OCI-M1 (cell line): ENCODE results near the gene TRIM60.
A peak's percentile ranks its signal among the peaks of the same experiment; 100 is the strongest.
"Not testable (repeated sequence)": the region's sequence is repeated elsewhere in the genome, so short reads cannot be mapped to it uniquely, and the experiment has no call there.

Experiments
- DNase-seq: peaks from one replicate; lab custom pipeline; 2025; lab: John Stamatoyannopoulos, UW

The TRIM60 gene

DNA sequence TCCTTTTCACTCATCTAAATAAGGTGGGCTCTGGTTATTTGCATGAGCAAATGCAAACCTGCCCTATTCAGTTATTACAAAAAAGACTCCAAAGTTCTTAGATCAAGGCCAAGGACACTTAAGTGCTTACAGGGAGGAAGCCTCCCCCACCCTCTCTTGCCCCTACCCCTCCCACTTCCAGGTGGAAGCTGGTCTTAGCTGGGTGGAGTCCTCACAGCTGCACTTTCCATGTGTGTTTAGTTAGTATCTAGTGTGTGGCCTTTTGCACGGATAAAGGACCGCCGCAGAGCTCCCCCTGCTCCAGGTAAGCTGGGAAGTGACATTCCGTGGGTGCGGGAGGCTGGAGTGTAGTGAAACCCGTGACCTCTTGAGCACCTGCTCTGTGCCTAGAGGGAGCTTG is 21.8 kb downstream of the TRIM60 start, which contains the start of gene TRIM75:
TSS of gene TRIM75 (plus strand) at position 222 of the 400 bp plus-strand sequence. CDS start 5,282 bp downstream, outside the sequence.
- DNase-seq = no peak

DNA sequence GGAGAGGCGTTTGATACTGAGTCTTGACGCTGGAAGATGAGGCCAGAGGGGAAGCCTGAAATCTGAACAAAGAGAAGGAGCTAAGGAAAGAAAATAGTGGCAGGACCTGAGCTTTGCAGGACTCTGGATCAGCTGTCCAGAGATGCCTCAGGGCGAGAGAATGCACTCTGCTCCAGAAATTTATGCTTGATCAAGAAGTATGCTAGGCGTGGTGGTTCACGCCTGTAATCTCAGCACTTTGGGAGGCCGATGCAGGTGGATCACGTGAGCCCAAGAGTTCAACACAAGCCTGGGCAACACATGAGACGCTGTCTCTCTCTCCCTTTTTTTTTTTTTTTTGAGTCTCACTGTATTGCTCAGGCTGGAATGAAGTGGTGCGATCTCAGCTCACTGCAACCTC is 23.8 kb downstream of the TRIM60 start:
- no peak for DNase-seq

DNA sequence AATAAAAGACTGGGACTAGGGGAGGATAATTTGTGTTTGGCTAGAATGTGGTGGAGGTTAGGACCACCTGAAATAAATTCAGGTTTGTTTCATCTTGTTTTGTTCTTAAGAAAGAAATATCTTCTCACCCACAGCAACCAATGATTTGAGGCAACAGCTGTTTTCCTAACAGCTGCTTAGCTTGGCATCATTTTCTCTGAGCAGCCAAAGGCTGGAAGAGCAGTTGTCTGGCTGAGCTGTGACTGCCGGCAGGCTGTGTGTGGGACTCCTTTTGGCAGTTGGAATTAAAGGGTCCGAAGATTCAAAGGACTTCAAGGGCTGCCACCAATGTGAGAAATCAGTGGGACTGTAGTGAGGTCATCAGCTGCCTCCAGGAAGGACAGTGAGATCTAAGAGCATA is 26.9 kb downstream of the TRIM60 start:
- DNase-seq = no peak

DNA sequence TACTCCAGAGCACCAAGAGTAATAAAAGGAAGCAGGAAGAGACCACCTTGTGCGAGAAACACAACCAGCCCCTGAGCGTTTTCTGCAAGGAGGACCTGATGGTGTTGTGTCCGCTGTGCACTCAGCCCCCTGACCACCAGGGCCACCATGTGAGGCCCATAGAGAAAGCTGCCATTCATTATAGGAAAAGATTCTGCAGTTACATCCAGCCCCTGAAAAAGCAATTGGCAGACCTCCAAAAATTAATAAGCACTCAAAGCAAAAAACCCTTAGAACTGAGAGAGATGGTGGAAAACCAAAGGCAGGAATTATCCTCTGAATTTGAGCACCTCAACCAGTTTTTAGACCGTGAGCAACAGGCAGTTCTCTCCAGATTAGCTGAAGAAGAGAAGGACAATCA is 27.6 kb downstream of the TRIM60 start:
- DNase-seq = no peak

DNA sequence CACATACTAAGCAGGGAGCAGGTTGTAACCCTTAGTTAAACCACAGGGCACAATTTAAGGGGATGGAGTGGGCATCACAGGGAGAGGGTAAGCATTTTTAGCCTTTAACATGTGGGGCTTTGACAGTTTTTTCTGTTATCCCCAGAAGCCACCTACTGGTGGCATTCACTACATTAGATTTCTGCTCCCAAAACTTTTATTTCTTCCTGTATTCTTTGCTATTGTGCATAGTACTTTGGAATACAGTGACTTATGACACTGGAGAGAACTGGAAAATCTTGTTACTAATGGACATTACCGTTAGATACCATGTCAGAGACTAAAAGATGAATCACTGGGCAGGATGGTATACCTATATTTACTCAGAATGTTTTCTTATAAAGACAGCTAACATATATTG is 29.1 kb downstream of the TRIM60 start:
- DNase-seq = peak; percentile 11

DNA sequence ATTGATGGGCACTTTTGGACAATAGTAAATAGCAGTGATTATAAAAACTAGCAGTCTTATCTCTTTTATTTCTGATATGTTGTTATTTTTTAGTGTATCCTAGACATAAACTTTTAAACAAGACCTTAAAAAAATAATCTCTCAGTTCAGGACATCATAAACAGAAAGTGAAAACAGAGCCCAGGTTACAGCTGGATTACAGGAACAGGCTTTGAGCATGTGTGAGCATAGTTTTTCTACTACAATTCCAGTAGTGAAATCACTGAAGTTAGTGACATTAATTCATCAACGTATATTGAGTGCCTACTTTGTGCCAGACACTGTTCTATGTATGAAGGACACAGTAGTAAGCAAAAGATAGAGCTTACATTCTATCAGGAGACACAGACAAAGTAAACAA is 38.8 kb downstream of the TRIM60 start:
- DNase-seq = no peak

DNA sequence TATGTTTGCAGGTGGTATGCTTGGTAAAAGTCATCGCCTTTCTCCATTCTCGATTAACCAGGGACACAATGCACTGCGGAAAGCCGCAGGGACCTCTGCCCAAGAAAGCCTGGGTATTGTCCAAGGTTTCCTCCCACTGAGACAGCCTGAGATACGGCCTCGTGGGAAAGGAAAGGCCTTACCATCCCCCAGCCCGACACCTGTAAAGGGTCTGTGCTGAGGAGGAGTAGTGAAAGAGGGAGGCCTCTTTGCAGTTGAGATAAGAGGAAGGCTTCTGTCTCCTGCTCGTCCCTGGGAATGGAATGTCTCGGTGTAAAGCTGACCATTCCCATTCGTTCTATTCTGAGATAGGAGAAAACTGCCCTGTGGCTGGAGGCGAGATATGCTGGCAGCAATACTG is 41.5 kb downstream of the TRIM60 start:
- DNase-seq = not testable (repeated sequence)

DNA sequence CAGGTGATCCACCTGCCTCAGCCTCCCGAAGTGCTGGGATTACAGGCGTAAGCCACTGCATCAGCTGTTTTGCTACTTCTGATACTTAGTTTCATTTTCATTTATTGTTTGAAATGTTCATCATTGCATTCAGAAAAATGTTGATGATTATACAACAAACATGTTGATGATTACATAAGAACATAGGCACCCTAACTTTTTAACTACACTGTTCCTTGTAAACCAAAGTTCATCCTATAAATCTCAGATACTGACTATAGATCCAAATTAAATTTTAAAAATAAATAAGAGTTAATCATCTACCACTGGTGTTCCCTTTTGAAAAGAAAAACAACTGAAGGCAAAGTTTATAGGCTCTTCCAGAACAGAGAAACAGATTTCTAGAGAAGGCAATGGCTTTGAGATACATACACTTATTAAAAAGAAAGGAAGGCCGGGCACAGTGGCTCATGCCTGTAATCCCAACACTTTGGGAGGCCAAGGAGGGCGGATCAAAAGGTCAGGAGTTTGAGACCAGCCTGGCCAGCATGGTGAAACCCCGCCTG is 45.3 kb downstream of the TRIM60 start:
- DNase-seq = no peak

DNA sequence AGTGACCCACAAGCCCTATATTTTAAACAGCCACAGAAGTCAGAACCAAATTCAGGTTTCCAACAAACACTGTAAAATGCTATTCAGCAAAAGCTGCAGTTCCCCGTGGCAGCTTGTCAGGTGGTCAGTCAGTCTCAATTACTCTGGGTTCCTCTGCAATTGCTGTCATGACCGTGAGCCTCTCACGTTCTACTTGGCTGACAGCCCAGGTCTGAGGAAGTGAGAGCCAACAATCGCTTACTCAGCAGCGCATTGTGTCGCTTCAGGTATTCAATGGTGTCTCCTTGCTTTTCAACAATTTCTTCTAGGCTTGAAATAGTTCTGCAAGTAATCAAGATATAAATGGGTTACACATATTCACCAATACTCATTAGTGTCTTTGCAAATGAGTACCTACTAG is 47.7 kb downstream of the TRIM60 start:
- DNase-seq = no peak

DNA sequence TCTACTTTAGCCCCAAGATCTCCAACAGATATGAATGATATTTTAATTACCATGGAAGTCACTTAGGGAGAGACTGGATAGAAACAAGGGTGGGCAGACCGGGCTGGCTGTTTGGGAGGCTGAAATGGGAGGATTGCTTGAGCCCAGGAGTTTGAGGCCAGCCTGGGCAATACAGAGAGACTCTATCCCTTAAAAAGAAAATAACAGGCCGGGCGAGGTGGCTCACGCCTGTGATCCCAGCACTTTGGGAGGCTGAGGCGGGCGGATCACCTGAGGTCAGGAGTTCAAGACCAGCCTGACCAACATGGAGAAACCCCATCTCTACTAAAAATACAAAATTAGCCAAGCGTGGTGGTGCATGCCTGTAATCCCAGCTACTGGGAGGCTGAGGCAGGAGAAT is 53.0 kb downstream of the TRIM60 start:
- not testable (repeated sequence) for DNase-seq

DNA sequence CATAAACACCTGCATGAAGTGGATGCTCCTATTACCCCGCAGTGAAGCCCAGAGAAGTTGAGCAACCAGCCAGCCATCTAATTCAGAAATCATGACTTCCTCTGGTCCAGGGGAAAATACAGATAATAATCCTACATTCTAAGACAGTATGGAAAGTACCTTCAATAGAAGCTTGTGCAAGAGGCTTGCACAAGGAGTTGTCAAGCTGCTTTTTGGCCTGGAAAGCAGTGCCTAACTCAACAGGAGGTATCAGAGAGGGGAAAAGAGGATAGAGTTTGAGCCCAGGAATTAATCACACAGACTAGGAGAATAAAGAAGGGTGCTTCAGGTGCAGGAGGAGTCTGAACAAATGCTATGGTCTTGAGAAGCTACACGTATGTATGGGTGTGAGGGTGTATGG is 54.1 kb downstream of the TRIM60 start:
- DNase-seq = no peak

DNA sequence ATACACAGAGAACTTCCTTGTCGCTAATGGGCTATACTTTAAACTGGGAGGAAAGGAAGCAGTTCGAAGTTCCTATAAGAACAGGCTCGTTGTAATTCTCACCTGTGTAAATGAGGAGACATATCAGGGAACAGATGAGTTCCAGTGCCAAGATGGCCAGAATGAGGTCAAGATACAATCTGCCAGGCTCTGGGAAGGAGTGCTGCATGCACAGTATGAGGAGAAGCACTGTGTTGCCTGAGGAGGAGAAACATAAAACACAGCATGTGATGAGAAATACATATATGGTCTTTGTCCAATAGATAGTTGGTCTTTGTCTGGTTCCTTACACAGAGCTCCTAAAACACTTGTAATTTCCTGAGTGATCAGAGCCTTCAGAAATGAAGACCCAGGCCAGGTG is 56.6 kb downstream of the TRIM60 start:
- DNase-seq = no peak
